Erythroblast (primary cell): ENCODE results near the gene NEK5.

Source experiments
- GATA1 ChIP-seq: IDR thresholded peaks from 2 replicates; pipeline ENCODE4 v1.6.1; 2011; ENCODE audit warnings: low read depth, mild to moderate bottlenecking, control low read depth, low read length, moderate library complexity
- POLR2A ChIP-seq: IDR thresholded peaks from 2 replicates; pipeline ENCODE4 v1.6.1; 2011; ENCODE audit warnings: mild to moderate bottlenecking, low read length

DNA sequence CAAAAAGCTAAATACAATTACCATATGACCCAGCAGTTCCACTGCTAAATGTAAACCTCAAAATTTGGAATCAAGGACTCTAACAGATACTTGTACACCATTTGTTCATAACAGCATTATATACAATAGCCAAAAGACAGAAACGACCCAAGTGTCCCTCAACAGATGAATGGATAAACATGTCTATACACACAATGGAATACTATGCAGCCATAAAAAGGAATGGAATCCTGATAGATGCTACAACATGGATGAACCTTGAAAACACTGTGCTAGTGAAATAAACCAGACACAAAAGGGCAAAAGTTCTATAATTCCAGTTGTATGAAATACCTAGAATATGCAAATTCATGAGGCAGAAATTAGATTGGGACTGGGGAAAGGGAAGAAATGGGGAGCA lies 18.4 kb upstream of the NEK5 start:
- TF ChIP-seq POLR2A (no peak), GATA1 (no peak)
